ENCODE results near the gene EZR. TPM values are rescaled to one million over a fixed set of nuclear protein-coding genes. Genes with fewer than 3 reads are reported as not detected.
"Not testable (repeated sequence)": the region's sequence is repeated elsewhere in the genome, so short reads cannot be mapped to it uniquely, and the experiment has no call there.

Gene EZR
- total RNA-seq, 2 donors from 2014 or later = 161 to 197 TPM

DNA sequence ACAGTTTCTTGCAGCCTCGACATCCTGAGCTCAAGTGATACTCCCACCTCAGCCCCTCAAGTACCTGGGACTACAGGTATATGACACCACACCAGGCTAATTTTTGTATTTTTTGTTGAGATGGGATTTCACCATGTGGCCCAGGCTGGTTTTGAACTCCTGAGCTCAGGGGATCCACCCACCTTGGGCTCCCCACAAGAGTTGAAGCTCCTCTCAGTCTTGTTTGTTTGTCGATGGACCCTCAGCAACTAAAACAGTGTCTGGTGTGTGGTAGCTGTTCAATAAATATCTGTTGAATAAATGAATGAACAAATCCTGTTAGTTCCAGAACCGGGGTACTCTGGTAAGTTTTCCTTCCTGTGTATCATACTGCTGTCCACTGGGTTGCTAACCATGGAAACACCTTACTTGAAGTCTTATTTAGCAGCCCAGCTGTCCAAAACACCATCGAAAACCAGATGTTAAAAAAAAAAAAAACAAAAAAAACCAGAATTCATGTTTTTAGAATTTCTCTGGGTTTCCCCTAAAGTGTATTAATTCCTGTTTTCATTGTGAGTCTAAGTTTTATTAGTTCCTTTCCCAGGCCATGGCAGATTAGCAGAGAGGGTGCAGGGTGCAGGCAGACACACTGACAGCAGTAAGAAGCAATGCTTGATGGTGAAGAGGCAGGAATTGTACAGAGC, 7.8 kb upstream of the EZR start:
- Histone ChIP-seq H3K27ac (no peak overlapping the region), H3K9me3 (no peaks in the 10 kb centered on the region), H3K27me3 (no peaks in the 10 kb centered on the region), H3K4me1 (peaks cover 0 to 14% of the 10 kb centered on the region in 2 donors), H3K4me3 (no peak overlapping the region), H3K36me3 (no peaks in the 10 kb centered on the region)
- no peak for TF ChIP-seq CTCF (IDR thresholded peaks at IDR 0.05)
- no peak for DNase-seq (ENCODE audit: low spot score)

DNA sequence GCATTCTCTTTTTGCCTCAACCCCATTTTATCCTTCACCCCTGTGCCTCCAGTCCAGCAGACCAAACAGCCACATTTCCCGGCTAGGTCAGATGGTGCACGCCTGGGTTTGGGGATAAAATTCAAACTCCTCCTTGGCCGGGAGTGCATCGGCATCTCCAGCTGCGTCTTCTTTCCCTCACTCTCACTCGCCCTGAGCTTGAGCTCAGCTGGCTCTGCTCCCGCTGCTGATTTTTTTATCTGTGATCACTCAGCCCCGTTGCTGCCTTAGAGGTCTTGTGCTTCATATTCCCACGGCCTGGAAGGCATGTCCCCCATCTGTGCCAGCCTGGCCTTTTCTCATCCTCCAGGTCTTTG, 6.8 kb upstream of the EZR start:
- peaks cover 0 to 14% of the 10 kb centered on the region in 2 donors for H3K4me1 ChIP-seq
- no peak overlapping the region for H3K4me3 ChIP-seq
- no peaks in the 10 kb centered on the region for H3K36me3 ChIP-seq
- no peak for DNase-seq (ENCODE audit: low spot score)
- H3K27ac ChIP-seq = peak overlapping the region; percentile 31 to 58
- no peaks in the 10 kb centered on the region for H3K9me3 ChIP-seq
- TF ChIP-seq CTCF (IDR thresholded peaks at IDR 0.05) = no peak
- no peaks in the 10 kb centered on the region for H3K27me3 ChIP-seq

GRCh38 chr6:158825038-158825950, 6.1 kb upstream of the EZR start:
- no peak for DNase-seq (ENCODE audit: low spot score)
- no peaks in the 10 kb centered on the region for H3K27me3 ChIP-seq
- no peaks in the 10 kb centered on the region for H3K36me3 ChIP-seq
- H3K4me1 ChIP-seq = peaks cover 0 to 14% of the 10 kb centered on the region in 2 donors
- TF ChIP-seq CTCF (IDR thresholded peaks at IDR 0.05) = no peak
- peak overlapping the region; percentile 31 to 58 for H3K27ac ChIP-seq
- H3K9me3 ChIP-seq = no peaks in the 10 kb centered on the region
- H3K4me3 ChIP-seq = no peak overlapping the region

- not testable (repeated sequence) for H3K36me3 ChIP-seq; H3K27ac ChIP-seq; H3K4me3 ChIP-seq; H3K9me3 ChIP-seq; DNase-seq (ENCODE audit: low spot score); H3K27me3 ChIP-seq
- H3K4me1 ChIP-seq = peaks cover 0 to 14% of the 10 kb centered on the region in 2 donors
Observed at GRCh38 chr6:158823616-158824015, 4.4 kb upstream of the EZR start.

- H3K9me3 ChIP-seq = no peaks in the 10 kb centered on the region
- DNase-seq (ENCODE audit: low spot score) = peak; percentile 57
- no peak for TF ChIP-seq CTCF (IDR thresholded peaks at IDR 0.05)
- H3K36me3 ChIP-seq = no peaks in the 10 kb centered on the region
- peak overlapping the region; percentile 95 to 99 for H3K27ac ChIP-seq
- H3K4me1 ChIP-seq = peaks cover 0 to 28% of the 10 kb centered on the region in 2 donors
- no peak overlapping the region for H3K4me3 ChIP-seq
- no peaks in the 10 kb centered on the region for H3K27me3 ChIP-seq
Observed at GRCh38 chr6:158819977-158820622, 932 bp upstream of the EZR start.

Measured in right atrium auricular region (tissue), 2 donors.